Effector CD8-positive, alpha-beta T cell (primary cell): ENCODE data around the gene GRID1.
"Not testable (repeated sequence)": the region's sequence is repeated elsewhere in the genome, so short reads cannot be mapped to it uniquely, and the experiment has no call there.

Experiments used
- DNase-seq: peaks from one replicate; lab custom pipeline; 2025; lab: John Stamatoyannopoulos, UW

The GRID1 gene

GRCh38 chr10:86391986-86392722, 25.6 kb upstream of the GRID1 start:
- DNase-seq = no peak

- DNase-seq = no peak
Measured at GRCh38 chr10:86391236-86391840, 24.7 kb upstream of the GRID1 start.

- no peak for DNase-seq
Measured at GRCh38 chr10:86390337-86391120, 23.9 kb upstream of the GRID1 start.

GRCh38 chr10:86389441-86390193, 23.0 kb upstream of the GRID1 start:
- DNase-seq = peak; percentile 7

GRCh38 chr10:86389109-86389440, 22.5 kb upstream of the GRID1 start:
- DNase-seq = not testable (repeated sequence)

GRCh38 chr10:86388119-86388704, 21.6 kb upstream of the GRID1 start:
- no peak for DNase-seq

- no peak for DNase-seq
Measured at GRCh38 chr10:86387178-86387794, 20.7 kb upstream of the GRID1 start.

GRCh38 chr10:86385806-86386205, 19.2 kb upstream of the GRID1 start:
- DNase-seq = no peak

- no peak for DNase-seq
Measured at GRCh38 chr10:86377797-86378146, 11.2 kb upstream of the GRID1 start.

- DNase-seq = peak; percentile 63
Measured at GRCh38 chr10:86376852-86377796, 10.5 kb upstream of the GRID1 start.

- DNase-seq = no peak
Measured at GRCh38 chr10:86376403-86376802, 9.8 kb upstream of the GRID1 start.

- no peak for DNase-seq
Measured at GRCh38 chr10:86375204-86375603, 8.6 kb upstream of the GRID1 start.

GRCh38 chr10:86374664-86375063, 8.1 kb upstream of the GRID1 start:
- DNase-seq = no peak

- no peak for DNase-seq
Measured at GRCh38 chr10:86373828-86374227, 7.2 kb upstream of the GRID1 start.

GRCh38 chr10:86373251-86373650, 6.7 kb upstream of the GRID1 start:
- no peak for DNase-seq

- DNase-seq = no peak
Measured at GRCh38 chr10:86372784-86373239, 6.2 kb upstream of the GRID1 start.

GRCh38 chr10:86372119-86372783, 5.7 kb upstream of the GRID1 start:
- DNase-seq = no peak

GRCh38 chr10:86371691-86372090, 5.1 kb upstream of the GRID1 start:
- DNase-seq = no peak

GRCh38 chr10:86371116-86371515, 4.5 kb upstream of the GRID1 start:
- no peak for DNase-seq
